NT2/D1 (cell line): ENCODE measurements around the gene ITGB4.

Experiments
- DNase-seq: peaks from one replicate; pipeline ENCODE4 v3.0.0-alpha.2; 2011; ENCODE audit warnings: low read depth, low spot score
- H3K27me3 ChIP-seq: 2 replicates; pipeline ENCODE4 v1.6.0; 2011; ENCODE audit warnings: mild to moderate bottlenecking; ENCODE audit not compliant: insufficient read length, insufficient read depth
- H3K36me3 ChIP-seq: 2 replicates; pipeline ENCODE4 v1.6.1; 2011; ENCODE audit warnings: mild to moderate bottlenecking, low read length, mixed read lengths; ENCODE audit not compliant: insufficient read depth, insufficient read length
- H3K4me1 ChIP-seq: 2 replicates; pipeline ENCODE4 v1.5.1; 2011; ENCODE audit not compliant: insufficient read depth, insufficient read length
- H3K4me3 ChIP-seq: 2 replicates; pipeline ENCODE4 v1.5.1; 2011; ENCODE audit warnings: low read depth; ENCODE audit not compliant: insufficient read length
- H3K9ac ChIP-seq: 2 replicates; pipeline ENCODE4 v1.6.0; 2011; ENCODE audit warnings: low read depth; ENCODE audit not compliant: insufficient read length
- H3K9me3 ChIP-seq: 2 replicates; pipeline ENCODE4 v1.5.1; 2011; ENCODE audit warnings: mild to moderate bottlenecking, low read length; ENCODE audit not compliant: insufficient read depth
- SUZ12 ChIP-seq: IDR thresholded peaks from 2 replicates; pipeline ENCODE4 v1.6.1; 2011; ENCODE audit not compliant: insufficient read length, insufficient read depth; ENCODE audit errors: extremely low read depth
- YY1 ChIP-seq: IDR thresholded peaks from 2 replicates; pipeline ENCODE4 v1.6.1; 2011; ENCODE audit not compliant: insufficient read length, insufficient read depth
- ZNF274 ChIP-seq: IDR thresholded peaks from 2 replicates; pipeline ENCODE4 v1.6.1; 2011; ENCODE audit warnings: mild to moderate bottlenecking, low read depth, low read length

The ITGB4 gene

DNA sequence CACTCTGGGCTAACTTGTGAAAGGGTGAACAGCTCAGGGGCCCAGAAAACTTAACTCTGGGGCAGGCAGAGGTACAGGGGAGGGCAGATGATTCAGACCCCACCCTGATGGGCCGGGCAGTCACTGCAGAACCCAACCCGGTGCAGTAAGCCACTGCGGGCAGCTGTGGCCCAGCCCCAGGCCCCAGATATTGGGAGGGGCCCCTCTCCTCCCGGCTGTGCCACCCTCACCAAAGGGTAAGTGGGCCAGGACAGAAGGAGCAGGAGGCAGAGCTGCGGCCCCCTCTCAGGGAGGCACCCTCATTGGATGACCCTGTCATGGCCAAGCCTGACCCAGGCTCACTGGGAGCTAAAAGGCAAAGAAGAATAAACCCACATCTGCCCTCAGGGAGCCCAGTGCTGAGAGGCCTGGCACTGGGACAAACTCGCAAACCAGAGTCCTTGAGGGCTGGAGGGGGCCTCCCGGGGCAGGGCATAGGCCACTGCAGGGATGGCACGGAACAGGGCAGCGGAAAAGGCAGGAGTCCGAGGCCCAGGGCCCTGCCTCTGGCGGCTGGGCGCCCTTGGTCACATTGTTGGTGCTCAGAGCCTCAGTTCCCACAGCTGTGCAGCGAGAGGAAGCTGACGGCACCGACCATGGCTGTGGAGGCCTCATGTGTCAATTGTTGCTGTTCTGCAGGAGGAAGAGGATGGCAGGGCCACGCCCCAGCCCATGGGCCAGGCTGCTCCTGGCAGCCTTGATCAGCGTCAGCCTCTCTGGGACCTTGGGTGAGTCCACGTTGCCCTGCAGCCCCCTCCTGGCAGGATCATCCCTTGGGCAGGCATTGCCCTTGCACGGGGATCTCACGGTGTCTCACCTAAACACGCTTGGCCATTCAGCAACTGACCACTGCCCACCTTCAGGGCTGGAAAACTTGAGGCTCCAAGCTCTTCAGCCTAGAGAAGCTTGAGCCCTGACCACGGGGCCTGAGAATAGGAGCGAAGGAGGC lies 3.1 kb downstream of the ITGB4 start:
- Histone ChIP-seq H3K27me3 (peaks cover 29% of the 10 kb centered on the region), H3K9ac (no peak overlapping the region), H3K36me3 (no peaks in the 10 kb centered on the region), H3K9me3 (no peaks in the 10 kb centered on the region), H3K4me3 (no peak overlapping the region), H3K4me1 (peaks cover 25% of the 10 kb centered on the region)
- TF ChIP-seq YY1 (no peak), ZNF274 (no peak), SUZ12 (no peak)
- DNase-seq = no peak

DNA sequence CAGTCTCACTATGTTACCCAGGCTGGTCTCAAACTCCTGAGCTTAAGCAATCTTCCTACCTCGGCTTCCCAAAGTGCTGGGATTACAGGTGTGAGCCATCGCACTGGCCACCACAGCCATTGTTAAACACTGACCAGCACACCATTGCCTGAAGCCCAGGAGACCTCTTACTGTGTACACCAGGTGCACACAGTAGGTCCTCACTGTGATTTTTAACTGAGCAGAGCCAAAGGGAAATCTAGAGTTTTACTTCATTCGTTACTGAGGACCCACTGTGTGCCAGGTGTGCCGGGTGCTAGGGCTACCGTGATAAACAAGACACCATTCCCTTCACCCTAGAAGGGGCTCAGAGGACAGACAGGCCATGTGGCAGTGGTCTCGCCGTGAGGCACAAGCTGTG lies 4.2 kb downstream of the ITGB4 start:
- H3K4me3 ChIP-seq = no peak overlapping the region
- no peak for DNase-seq
- peaks cover 17% of the 10 kb centered on the region for H3K27me3 ChIP-seq
- H3K9me3 ChIP-seq = no peaks in the 10 kb centered on the region
- TF ChIP-seq ZNF274 = no peak
- no peak for TF ChIP-seq SUZ12
- no peak for TF ChIP-seq YY1
- no peaks in the 10 kb centered on the region for H3K36me3 ChIP-seq
- H3K9ac ChIP-seq = no peak overlapping the region
- peaks cover 25% of the 10 kb centered on the region for H3K4me1 ChIP-seq

- Histone ChIP-seq H3K9me3 (no peaks in the 10 kb centered on the region), H3K4me1 (peaks cover 13% of the 10 kb centered on the region), H3K4me3 (no peak overlapping the region), H3K9ac (no peak overlapping the region), H3K27me3 (peaks cover under 1% of the 10 kb centered on the region), H3K36me3 (no peaks in the 10 kb centered on the region)
- TF ChIP-seq ZNF274 (no peak), SUZ12 (no peak), YY1 (no peak)
- DNase-seq = no peak
Measured at GRCh38 chr17:75727391-75727790, 6.1 kb downstream of the ITGB4 start.

- TF ChIP-seq YY1 (no peak), SUZ12 (no peak), ZNF274 (no peak)
Measured at GRCh38 chr17:75729351-75729750, 8.1 kb downstream of the ITGB4 start.

DNA sequence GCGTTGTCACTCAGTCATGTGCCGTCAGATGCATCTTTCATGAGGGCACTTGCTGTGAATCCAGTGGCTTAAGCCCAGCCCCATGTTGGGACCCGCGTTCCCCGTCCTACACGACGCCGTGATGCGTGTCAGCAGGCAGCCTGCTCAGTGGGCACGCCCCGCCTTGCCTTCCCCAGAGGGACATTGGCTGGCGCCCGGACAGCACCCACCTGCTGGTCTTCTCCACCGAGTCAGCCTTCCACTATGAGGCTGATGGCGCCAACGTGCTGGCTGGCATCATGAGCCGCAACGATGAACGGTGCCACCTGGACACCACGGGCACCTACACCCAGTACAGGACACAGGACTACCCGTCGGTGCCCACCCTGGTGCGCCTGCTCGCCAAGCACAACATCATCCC lies 8.8 kb downstream of the ITGB4 start:
- H3K9me3 ChIP-seq = no peaks in the 10 kb centered on the region
- H3K4me3 ChIP-seq = no peak overlapping the region
- peaks cover 6% of the 10 kb centered on the region for H3K4me1 ChIP-seq
- H3K36me3 ChIP-seq = no peaks in the 10 kb centered on the region
- no peaks in the 10 kb centered on the region for H3K27me3 ChIP-seq
- DNase-seq = no peak
- TF ChIP-seq SUZ12 (no peak), YY1 (no peak), ZNF274 (no peak)
- no peak overlapping the region for H3K9ac ChIP-seq

More at GRCh38 chr17:75729351-75729750, 8.1 kb downstream of the ITGB4 start:
- no peak for DNase-seq
- no peaks in the 10 kb centered on the region for H3K36me3 ChIP-seq
- no peak overlapping the region for H3K4me3 ChIP-seq
- no peak overlapping the region for H3K9ac ChIP-seq
- peaks cover 6% of the 10 kb centered on the region for H3K4me1 ChIP-seq
- H3K27me3 ChIP-seq = no peaks in the 10 kb centered on the region
- no peaks in the 10 kb centered on the region for H3K9me3 ChIP-seq

DNA sequence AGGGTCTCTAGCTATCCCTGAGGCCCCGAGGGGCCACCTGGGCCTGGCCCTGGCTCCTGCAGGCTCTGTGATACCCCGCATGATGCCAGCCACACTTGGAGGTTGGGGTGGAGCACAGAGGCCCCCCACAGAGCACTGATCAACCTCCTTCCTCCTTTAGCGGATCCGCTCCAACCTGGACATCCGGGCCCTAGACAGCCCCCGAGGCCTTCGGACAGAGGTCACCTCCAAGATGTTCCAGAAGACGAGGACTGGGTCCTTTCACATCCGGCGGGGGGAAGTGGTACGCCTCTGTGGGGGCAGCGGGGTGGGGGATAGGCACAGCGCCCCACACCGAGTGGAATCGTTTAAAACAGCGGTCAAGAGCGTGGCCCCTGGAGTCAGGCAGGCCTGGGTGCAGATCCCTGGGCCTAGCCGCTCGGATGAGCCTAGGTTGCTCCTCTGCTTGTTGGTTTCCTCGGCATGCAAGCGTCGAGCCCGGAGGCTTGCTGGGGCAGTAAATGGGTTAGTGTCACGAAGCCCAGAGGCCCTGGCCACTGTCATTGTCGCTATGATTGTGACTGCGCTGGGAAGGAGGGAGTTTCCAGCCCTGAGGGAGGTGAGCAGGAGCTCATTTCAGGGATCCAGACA lies 9.9 kb downstream of the ITGB4 start:
- Histone ChIP-seq H3K4me3 (no peak overlapping the region), H3K9ac (no peak overlapping the region), H3K9me3 (no peaks in the 10 kb centered on the region), H3K36me3 (no peaks in the 10 kb centered on the region), H3K4me1 (peaks cover 6% of the 10 kb centered on the region), H3K27me3 (no peaks in the 10 kb centered on the region)
- DNase-seq = no peak
- no peak for TF ChIP-seq SUZ12
- TF ChIP-seq YY1 = no peak
- no peak for TF ChIP-seq ZNF274
